NCI-H1694 treated with DMSO at 0.1 percent for 48 hours (cell line): Measurements from ENCODE around the gene SCT.

Experiments
- DNase-seq: peaks from one replicate; lab custom pipeline; 2025; lab: John Stamatoyannopoulos, UW

SCT gene

GRCh38 chr11:643849-644738 lies 17.1 kb upstream of the SCT start:
- DNase-seq = no peak

- no peak for DNase-seq
These were observed 16.4 kb upstream of the SCT start for GRCh38 chr11:643366-643765.

GRCh38 chr11:641806-642370 lies 14.9 kb upstream of the SCT start:
- DNase-seq = no peak

GRCh38 chr11:640021-640706 lies 13.2 kb upstream of the SCT start:
- no peak for DNase-seq

GRCh38 chr11:639332-639955 lies 12.5 kb upstream of the SCT start:
- DNase-seq = no peak

- no peak for DNase-seq
These were observed 11.8 kb upstream of the SCT start for GRCh38 chr11:638631-639331.

- DNase-seq = no peak
These were observed 10.9 kb upstream of the SCT start for GRCh38 chr11:637593-638521.

DNA sequence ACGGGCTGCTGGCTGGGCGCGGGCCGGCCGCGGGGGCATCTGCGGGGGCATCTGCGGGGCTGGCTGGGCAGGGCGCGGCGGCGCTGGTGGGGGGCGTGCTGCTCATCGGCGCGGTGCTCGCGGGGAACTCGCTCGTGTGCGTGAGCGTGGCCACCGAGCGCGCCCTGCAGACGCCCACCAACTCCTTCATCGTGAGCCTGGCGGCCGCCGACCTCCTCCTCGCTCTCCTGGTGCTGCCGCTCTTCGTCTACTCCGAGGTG lies 10.3 kb upstream of the SCT start:
- no peak for DNase-seq

GRCh38 chr11:636511-637332 lies 9.7 kb upstream of the SCT start, which contains the start of gene DRD4:
TSS of gene DRD4 (plus strand) at chr11:637269. CDS start at chr11:637305, 36 bp downstream.
- DNase-seq = no peak

DNA sequence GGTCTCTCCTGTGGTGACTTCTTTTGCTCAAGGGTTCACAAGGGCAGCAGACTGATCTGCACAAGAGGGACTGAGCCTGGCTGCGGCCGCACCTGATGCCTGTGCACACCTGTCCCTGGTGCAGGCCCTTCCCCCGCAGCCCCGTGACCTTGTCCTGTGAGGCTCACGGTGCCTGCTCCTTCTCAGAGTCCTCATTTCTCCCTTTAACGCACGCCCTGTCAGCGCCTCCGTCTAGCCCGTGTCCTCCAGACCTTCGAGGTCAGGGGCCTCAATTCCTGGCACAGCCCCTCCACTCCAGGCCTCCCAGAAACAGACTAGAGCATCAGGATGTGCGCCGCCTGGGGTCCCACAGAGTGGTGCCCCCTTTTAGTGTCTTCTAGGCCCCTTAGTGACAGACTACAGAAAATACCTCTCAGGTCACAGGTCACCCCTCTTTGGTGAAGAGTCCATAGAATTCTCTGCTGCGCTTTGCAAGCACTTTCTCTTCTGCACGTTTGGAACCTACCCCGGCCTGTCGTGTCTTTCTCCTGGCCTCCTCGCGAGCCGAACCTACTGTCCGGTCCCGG lies 9.0 kb upstream of the SCT start:
- DNase-seq = no peak

GRCh38 chr11:630871-631270 lies 3.9 kb upstream of the SCT start:
- DNase-seq = no peak

DNA sequence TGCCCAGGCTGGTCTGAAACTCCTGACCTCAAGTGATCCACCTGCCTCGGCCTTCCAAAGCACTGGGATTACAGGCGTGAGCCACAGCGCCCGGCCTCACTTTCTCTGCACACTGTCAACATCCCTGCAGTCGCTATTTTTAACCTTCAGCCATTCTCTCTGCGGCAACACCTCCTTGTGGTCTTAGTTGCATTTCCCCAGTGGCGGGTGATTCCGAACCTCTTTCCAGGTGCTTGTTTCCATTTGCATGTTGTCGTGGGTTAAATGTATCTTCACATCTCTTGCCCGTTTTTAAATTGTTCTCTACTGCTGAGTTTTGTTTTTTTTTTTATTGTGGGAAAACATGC lies 2.2 kb upstream of the SCT start:
- DNase-seq = no peak

DNA sequence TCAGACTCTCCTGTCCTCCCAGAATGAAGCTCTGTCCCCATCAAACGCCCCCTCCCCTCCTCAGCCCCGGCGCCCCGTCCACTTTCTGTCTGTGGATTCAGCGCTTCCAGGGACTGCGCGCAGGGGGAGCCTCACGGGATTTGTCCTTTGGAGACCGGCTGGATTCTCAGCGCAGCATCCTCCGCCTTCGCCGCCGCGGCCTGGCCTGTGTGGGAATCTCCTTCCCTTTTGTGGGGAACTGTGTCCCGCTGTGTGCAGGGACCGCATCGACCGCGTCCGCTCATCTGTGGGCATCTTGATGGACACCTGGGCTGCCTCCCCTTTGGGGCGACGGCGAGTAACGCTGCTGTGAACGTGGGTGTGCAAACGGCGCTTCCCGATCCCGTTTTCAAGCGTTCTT lies 1.1 kb upstream of the SCT start:
- no peak for DNase-seq

DNA sequence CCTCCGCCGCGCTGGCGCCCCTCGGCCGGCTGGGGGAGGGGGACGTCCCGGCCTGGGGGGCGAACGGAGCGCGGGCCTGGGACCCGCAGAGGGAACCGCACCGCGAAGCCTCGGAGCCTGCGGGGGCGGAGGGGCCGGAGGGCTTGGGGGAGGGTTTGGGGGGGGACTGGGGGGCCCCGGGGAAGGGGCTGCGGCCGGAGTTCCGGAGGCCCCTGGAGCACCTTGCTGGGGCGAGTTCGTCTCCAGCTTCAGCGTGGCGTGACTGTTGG lies 261 bp upstream of the SCT start:
- no peak for DNase-seq

- no peak for DNase-seq
These were observed 1.2 kb downstream of the SCT start for GRCh38 chr11:625636-626268.

DNA sequence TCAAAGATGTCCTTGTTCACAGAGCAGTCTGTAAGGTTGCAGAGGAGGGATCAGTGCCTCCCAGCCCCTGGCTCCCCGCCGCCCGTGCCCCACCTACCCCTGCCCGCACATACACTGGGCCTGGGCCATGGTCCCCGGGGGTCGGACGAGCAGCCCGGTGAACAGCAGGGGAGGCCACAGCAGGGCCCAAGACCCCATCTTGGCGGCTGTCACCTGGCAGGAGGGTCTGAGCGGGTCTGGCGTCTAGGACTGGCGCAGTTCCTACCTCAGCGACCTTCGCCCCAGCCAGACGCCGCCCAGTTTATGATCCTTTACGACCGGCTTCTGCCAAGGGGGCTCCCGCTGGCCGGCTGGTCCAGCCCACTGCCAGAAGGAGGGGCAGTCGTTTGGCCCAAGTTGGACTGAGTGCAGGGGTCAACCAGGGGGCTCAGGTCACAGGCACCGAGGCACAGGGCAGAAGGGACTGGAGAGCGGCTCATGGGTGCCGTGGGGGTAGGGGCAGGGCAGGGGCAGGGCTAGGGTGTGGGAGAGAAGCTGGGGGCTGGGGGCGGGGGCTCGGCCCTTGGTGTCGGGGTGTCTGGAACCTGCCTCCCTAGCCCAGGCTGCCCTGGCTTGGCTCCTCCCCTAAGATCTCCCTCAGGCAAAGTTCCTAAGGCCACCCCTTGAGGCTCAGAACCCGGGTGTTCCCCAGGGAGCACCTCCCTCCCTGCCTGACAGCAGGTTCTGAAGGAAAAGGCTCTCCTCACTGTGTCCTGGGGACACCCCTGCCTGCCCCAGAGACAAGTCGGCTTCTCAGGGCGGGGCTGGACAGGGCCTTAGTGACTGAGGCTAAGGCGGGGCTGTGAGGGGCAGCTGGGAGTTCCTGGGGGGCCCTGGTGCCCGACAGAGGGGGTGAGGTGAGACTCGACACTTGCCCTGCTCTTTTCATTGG lies 2.0 kb downstream of the SCT start, which contains the start of gene CDHR5:
TSS of gene CDHR5 (minus strand) at position 251 of the 931 bp plus-strand sequence. CDS start at position 198, 53 bp downstream.
- no peak for DNase-seq

DNA sequence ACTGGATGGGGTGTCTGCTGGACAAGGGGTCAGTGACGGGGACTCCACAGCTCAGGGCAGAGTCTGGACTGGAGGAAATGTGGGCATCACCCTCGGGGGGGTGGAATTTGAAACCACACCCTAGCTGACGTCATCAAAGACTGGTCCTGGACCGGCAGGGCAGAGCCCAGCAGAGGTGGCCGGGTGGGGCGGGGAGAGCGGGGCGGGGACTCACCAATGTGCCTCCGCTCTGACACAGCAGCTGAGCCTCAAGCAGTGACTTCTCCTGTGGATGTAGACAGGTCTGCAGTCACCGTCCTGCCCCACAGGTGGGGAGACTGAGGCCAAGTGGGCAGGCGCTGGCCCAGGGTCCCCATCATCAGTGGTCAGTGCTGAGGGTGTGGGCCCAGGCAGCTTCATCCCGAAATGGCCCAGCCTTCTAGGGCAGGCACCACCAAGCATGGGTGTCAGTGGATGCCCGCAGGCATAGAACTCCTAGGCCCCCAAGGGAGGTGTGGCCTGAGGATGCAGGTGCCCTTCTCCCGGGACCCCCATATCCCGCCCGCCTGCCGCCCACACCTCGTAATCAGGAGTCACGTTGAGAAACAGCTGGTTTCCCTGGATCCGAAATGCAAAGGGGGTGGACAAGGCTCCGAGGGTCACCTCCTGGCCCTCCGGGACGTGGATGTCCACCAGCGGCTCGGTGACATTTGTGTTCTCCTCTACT lies 2.8 kb downstream of the SCT start:
- DNase-seq = no peak

DNA sequence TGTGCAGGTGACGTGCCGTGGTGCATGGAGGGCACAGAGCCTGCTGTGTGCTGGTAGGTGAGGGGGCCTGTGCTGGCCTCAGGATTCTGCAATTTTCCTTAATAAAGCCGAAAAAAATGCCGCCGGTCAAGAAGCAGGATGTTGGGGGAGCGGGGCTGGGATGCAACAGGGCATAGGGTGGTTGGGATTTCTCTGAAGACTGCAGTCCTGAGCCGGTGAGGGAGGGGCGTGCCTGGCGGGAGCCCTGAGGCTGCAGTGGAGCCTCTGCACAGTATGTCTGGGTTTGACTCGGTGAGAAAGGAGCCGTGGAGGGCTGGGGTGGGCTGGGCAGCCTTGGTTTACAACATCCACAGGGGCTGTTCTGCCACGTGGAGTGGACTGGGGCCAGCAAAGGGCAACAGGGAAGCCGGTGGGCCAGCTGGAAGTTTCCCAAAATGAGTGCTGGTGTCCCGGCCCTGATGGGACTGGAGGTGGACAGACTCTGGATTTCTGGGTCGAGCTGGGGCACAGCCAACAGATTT lies 3.6 kb downstream of the SCT start:
- DNase-seq = no peak
